GM12872 (cell line): Measurements from ENCODE around the gene EPRS1.

ENCODE experiments used
- CTCF ChIP-seq: IDR thresholded peaks from 3 replicates; pipeline ENCODE4 v1.5.1; 2011; ENCODE audit warnings: low read depth, mild to moderate bottlenecking, low read length, moderate library complexity; ENCODE audit not compliant: insufficient read depth

EPRS1 gene

GRCh38 chr1:220045356-220046051, 801 bp downstream of the EPRS1 start:
- no peak for TF ChIP-seq CTCF

GRCh38 chr1:220044678-220045355, 1.5 kb downstream of the EPRS1 start:
- TF ChIP-seq CTCF, result no peak

GRCh38 chr1:220043646-220044045, 2.7 kb downstream of the EPRS1 start:
- no peak for TF ChIP-seq CTCF

GRCh38 chr1:220040028-220040596, 6.2 kb downstream of the EPRS1 start:
- no peak for TF ChIP-seq CTCF

GRCh38 chr1:220038640-220039039, 7.7 kb downstream of the EPRS1 start:
- no peak for TF ChIP-seq CTCF

GRCh38 chr1:220032911-220033310, 13.4 kb downstream of the EPRS1 start:
- TF ChIP-seq CTCF, result no peak

- no peak for TF ChIP-seq CTCF
Measured at GRCh38 chr1:220031287-220031686, 15.0 kb downstream of the EPRS1 start.
